Left kidney (tissue), 2 donors: Measurements from ENCODE around the gene OR10H5. TPM values are rescaled to one million over a fixed set of nuclear protein-coding genes. Genes with fewer than 3 reads are reported as not detected.

Experiments
- DNase-seq: peaks from one replicate; pipeline ENCODE4 v3.0.0-alpha.2; 2013
- polyA plus RNA-seq: library from polyadenylated mRNA; unstranded; fragments of 120-200 nt; gene quantifications from one replicate; pipeline ENCODE4 v1.2.1, GENCODE V29; 2013; ENCODE audit not compliant: insufficient read length

OR10H5 gene
- polyA plus RNA-seq, 1 donor = 0.13 TPM

DNA sequence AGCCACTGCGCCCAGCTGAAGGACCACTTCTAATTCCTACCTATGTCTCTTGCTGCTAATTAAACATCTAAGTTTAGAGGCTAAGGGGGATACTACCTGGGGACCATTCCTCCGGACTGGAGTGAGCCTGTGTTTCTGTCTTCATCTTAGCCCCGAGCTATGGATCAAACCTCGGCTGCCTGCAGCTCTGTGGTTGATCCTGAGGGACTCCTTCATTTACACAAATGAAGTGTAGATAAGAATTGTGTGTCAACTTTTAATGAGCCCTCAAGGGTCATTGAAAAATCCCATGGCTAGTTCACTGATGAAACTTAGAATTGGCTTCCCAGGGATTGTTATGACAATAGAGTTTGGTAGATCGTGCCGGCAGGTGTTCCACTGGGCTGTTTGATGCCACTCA, 59.5 kb downstream of the OR10H5 start:
- no peak for DNase-seq

DNA sequence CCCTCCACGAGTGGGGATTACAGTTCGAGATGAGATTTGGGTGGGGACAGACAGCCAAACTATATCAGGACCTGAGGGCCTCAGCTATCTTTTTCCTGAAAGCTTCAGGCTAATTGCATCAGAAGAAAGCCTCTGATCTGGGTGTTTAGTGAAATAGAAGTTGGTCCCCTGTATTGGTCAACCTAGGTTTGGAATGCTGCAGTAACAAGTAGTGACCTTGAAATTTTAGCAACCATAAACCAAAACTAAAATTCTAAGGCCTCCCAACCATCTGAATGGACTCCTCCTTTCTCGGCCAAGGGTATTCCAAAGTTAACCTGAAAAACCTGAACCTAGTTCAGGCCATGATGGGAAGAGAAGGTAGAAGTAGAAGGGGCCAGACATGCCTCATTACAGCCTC, 62.9 kb downstream of the OR10H5 start:
- no peak for DNase-seq

Other genes with a start within 250 kb of the OR10H5 start
- gene CYP4F8, start 172.4 kb upstream of the OR10H5 start, polyA plus RNA-seq = 0.08 TPM
- 1.4 TPM for gene CYP4F3, start 146.8 kb upstream of the OR10H5 start, polyA plus RNA-seq
- gene CYP4F12, start 114.6 kb upstream of the OR10H5 start, polyA plus RNA-seq = 1.1 TPM
- not detected for gene OR10H2, start 59.6 kb upstream of the OR10H5 start, polyA plus RNA-seq
- not detected for gene OR10H3, start 49.7 kb upstream of the OR10H5 start, polyA plus RNA-seq
- gene OR10H1, start 28.0 kb downstream of the OR10H5 start, polyA plus RNA-seq = 0.03 TPM
- 0.13 TPM for gene CYP4F2, start 110.4 kb downstream of the OR10H5 start, polyA plus RNA-seq
- 0.42 TPM for gene CYP4F11, start 146.9 kb downstream of the OR10H5 start, polyA plus RNA-seq
- gene OR10H4, start 161.3 kb downstream of the OR10H5 start, polyA plus RNA-seq = not detected